Hematopoietic multipotent progenitor cell treated with erythropoietin and hydrocortisone succinate and interleukin-3 and kit ligand, for 4 days (in vitro differentiated cells): ENCODE measurements around the gene ASGR1.
"Not testable (repeated sequence)": the region's sequence is repeated elsewhere in the genome, so short reads cannot be mapped to it uniquely, and the experiment has no call there.

Experiments
- DNase-seq: peaks from one replicate; pipeline ENCODE4 v3.0.0-alpha.2; 2015

Gene ASGR1

GRCh38 chr17:7158424-7158823, 20.7 kb downstream of the ASGR1 start:
- not testable (repeated sequence) for DNase-seq

GRCh38 chr17:7156342-7156940, 22.7 kb downstream of the ASGR1 start:
- no peak for DNase-seq

- DNase-seq: peak; percentile 26
Observed at GRCh38 chr17:7147772-7148171, 31.4 kb downstream of the ASGR1 start.

GRCh38 chr17:7146115-7146514, 33.1 kb downstream of the ASGR1 start:
- DNase-seq: no peak

- no peak for DNase-seq
Observed at GRCh38 chr17:7144213-7144612, 35.0 kb downstream of the ASGR1 start.

GRCh38 chr17:7141824-7142223, 37.3 kb downstream of the ASGR1 start:
- no peak for DNase-seq

GRCh38 chr17:7139400-7139799, 39.8 kb downstream of the ASGR1 start:
- no peak for DNase-seq

- DNase-seq: no peak
Observed at GRCh38 chr17:7138800-7139381, 40.3 kb downstream of the ASGR1 start.

GRCh38 chr17:7137171-7137943, 41.8 kb downstream of the ASGR1 start:
- no peak for DNase-seq

- peak; percentile 88 for DNase-seq
Observed at GRCh38 chr17:7136266-7136877, 42.8 kb downstream of the ASGR1 start.

GRCh38 chr17:7133916-7134315, 45.3 kb downstream of the ASGR1 start:
- DNase-seq: no peak

- peak; percentile 70 for DNase-seq
Observed at GRCh38 chr17:7133424-7133823, 45.7 kb downstream of the ASGR1 start.

GRCh38 chr17:7132511-7133094, 46.6 kb downstream of the ASGR1 start:
- DNase-seq: peak; percentile 80

- no peak for DNase-seq
Observed at GRCh38 chr17:7131423-7131791, 47.8 kb downstream of the ASGR1 start.

GRCh38 chr17:7130621-7131422, 48.3 kb downstream of the ASGR1 start:
- DNase-seq: no peak

GRCh38 chr17:7129311-7129710, 49.9 kb downstream of the ASGR1 start:
- DNase-seq: no peak

GRCh38 chr17:7128160-7128559, 51.0 kb downstream of the ASGR1 start:
- no peak for DNase-seq

GRCh38 chr17:7127501-7127900, 51.7 kb downstream of the ASGR1 start:
- DNase-seq: not testable (repeated sequence)

- DNase-seq: not testable (repeated sequence)
Observed at GRCh38 chr17:7126386-7126785, 52.8 kb downstream of the ASGR1 start.

GRCh38 chr17:7124923-7125322, 54.2 kb downstream of the ASGR1 start:
- DNase-seq: no peak

GRCh38 chr17:7123844-7124243, 55.3 kb downstream of the ASGR1 start:
- no peak for DNase-seq
